Epithelial cell of proximal tubule (primary cell): ENCODE measurements around the gene L2HGDH. TPM values are rescaled to one million over a fixed set of nuclear protein-coding genes. Genes with fewer than 3 reads are reported as not detected.
A peak's percentile ranks its signal among the peaks of the same experiment; 100 is the strongest.

Experiments used
- DNase-seq: peaks from one replicate; pipeline ENCODE4 v3.0.0-alpha.2; 2011; ENCODE audit warnings: low read depth
- H3K4me3 ChIP-seq: 2 replicates; pipeline ENCODE4 v1.5.1; 2011; ENCODE audit warnings: low read depth, mild to moderate bottlenecking, low read length
- total RNA-seq: library from RNA; depleted of rRNA; stranded (reverse); fragments of >200 nt; gene quantifications from 2 replicates; pipeline ENCODE4 v1.2.3, GENCODE V29; 2015
- TF ChIP-seq, protein P1 (sequence below): conservative IDR thresholded peaks from 2 replicates; pipeline ENCODE4 v1.5.1; 2012; ENCODE audit warnings: low read depth, mild to moderate bottlenecking, low read length

L2HGDH gene
- total RNA-seq, 1 donor from 2014 or later = 4.0 TPM

GRCh38 chr14:50312734-50313054, 665 bp upstream of the L2HGDH start:
- DNase-seq = no peak
- peak overlapping the region; percentile 81 for H3K4me3 ChIP-seq
- TF ChIP-seq, protein P1, sequence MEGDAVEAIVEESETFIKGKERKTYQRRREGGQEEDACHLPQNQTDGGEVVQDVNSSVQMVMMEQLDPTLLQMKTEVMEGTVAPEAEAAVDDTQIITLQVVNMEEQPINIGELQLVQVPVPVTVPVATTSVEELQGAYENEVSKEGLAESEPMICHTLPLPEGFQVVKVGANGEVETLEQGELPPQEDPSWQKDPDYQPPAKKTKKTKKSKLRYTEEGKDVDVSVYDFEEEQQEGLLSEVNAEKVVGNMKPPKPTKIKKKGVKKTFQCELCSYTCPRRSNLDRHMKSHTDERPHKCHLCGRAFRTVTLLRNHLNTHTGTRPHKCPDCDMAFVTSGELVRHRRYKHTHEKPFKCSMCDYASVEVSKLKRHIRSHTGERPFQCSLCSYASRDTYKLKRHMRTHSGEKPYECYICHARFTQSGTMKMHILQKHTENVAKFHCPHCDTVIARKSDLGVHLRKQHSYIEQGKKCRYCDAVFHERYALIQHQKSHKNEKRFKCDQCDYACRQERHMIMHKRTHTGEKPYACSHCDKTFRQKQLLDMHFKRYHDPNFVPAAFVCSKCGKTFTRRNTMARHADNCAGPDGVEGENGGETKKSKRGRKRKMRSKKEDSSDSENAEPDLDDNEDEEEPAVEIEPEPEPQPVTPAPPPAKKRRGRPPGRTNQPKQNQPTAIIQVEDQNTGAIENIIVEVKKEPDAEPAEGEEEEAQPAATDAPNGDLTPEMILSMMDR = no peak

- TF ChIP-seq, protein P1 = peak; percentile 55
Measured at GRCh38 chr14:50311337-50311971, 575 bp downstream of the L2HGDH start.

DNA sequence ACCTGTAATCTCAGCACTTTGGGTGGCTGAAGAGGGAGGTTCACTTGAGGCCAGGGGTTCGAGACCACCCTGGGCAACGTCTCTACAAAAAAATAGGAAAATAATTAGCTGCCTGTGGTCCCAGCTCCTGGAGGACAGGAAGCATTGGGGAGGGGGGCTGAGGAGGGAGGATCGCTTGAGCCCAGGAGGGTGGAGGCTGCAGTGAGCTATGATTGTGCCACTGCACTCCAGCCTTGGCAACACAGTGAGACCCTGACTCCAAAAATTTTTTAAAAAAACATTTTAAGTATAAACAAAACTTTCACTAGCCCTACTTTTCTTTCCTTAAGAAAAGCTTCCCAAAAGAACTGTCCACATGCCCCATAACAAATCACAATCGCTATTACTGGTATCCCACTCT, 1.6 kb downstream of the L2HGDH start:
- no peak for DNase-seq
- TF ChIP-seq, protein P1 = no peak
- H3K4me3 ChIP-seq = peak overlapping the region; percentile 81

More at GRCh38 chr14:50311337-50311971, 575 bp downstream of the L2HGDH start:
- no peak for DNase-seq
- peak overlapping the region; percentile 81 for H3K4me3 ChIP-seq

DNA sequence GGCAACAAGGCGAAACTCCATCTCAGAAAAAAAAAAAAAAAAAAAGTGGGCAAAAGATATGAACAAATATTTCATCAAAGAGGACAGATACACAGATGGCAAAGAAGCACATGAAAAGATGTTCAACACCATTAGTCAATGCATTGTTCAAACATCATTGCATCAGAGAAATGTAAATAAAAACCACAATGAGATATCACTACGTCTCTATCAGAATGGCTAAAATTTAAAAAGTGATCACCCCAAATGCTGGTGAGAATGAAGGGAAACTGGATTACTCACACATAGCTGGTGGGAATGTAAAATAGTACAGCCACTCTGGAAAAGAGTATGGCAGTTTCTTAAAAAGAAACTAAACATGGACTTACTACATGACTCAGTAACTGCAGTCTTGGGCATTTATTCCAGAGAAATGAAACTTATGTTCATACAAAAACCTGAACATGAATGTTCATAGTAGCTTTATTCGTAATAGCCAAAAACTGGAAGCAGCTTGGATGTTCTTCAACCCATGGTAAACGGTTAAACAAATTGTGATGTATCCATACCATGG, 3.6 kb downstream of the L2HGDH start:
- DNase-seq = no peak
- H3K4me3 ChIP-seq = no peak overlapping the region
- TF ChIP-seq, protein P1 = no peak

DNA sequence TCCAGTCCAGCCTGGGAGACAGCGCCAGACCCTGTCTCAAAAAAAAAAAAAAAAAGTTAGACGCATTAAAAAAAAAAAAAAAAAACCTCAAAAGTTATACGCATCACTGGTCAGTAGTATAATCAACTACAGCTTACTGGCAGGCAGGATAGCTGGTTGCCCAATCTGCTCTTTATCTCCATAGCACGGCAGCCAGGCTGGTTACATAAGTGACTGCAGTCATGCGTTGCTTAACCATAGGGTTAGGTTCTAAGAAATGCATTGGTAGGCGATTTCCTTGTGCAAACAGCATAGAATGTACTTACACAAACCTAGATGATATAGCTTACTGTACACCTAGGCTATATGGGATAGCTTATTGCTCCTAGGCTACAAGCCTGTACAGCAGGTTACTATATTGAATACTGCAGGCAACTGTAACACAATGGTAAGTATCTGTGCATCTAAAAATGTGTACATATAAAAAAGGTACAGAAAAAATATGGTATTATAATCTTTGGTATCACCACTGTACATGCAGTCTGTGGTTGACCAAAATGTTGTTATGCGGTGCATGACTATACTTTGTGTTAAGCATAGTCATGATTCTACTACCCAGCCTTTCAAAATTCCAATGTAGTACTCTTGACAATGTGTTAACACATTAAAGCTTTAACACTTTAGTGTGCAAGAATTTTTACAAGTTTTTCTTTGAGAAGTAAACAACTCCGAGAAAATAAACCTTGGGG, 8.1 kb downstream of the L2HGDH start:
- peak; percentile 69 for DNase-seq
- TF ChIP-seq, protein P1 = no peak
- no peak overlapping the region for H3K4me3 ChIP-seq

GRCh38 chr14:50301914-50302313, 10.1 kb downstream of the L2HGDH start:
- no peak for DNase-seq
- TF ChIP-seq, protein P1 = no peak
- H3K4me3 ChIP-seq = no peak overlapping the region
